Activated effector memory CD4-positive, alpha-beta T cell treated with anti-CD3 and anti-CD28 coated beads, Interleukin-2, amount 50 U/mL, for 16 hours (primary cell): Measurements from ENCODE around the gene ME2.
"Not testable (repeated sequence)": the region's sequence is repeated elsewhere in the genome, so short reads cannot be mapped to it uniquely, and the experiment has no call there.

Source experiments
- DNase-seq: peaks from one replicate; pipeline ENCODE4 v3.0.0-alpha.2; 2020

ME2 gene

GRCh38 chr18:50928551-50928950, 49.6 kb downstream of the ME2 start:
- no peak for DNase-seq

GRCh38 chr18:50933684-50934083, 54.8 kb downstream of the ME2 start:
- DNase-seq, result no peak

DNA sequence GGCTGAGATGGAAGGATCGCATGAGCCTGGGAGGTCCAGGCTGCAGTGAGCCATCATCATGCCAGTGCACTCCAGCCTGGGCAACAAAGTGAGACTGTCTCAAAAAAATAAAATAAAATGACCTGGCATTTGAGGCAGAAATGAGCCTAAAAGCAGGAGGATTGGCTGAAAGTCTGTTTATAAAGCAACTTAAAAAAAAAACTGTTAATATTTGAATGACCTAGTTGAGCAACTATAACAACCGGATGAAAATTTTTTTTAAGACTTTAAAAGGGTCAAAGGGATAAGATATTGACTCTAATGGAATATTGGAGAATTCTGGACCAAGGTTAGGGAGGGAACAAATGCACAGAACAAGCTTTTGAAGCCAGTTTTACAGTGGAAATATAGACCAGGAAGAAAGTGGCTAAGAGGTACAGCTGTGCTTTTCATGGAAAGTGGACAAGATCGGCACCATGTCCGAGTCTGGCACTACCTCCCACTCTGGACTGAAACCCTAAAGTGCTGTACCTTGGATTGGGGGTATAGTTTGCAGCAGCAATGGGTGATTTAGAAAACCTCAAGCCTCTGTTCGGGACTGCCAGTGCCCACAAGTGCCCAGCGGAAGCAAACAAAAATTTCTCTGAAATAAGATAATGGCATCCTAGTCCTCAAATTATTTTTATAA, 55.8 kb downstream of the ME2 start:
- DNase-seq, result no peak

GRCh38 chr18:50935493-50936191, 56.7 kb downstream of the ME2 start:
- DNase-seq, result no peak

DNA sequence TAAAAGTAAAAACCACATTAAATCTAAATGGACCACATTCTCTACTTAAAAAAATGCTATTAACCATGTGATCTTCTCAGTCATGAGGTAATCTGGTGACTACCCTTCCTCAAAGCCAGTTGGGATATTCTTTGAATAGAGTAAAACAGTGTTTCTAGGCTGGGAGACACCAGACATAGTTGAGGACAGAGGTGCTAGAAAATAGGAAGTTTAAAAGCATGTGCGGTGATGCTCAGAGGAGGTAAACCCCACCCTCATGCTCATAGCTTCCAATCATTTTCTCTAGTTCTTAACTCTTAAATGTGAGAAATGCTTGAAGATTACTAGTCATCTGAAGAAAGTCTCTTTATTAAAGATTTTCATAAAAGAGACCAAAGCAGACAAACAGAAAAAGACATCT, 58.3 kb downstream of the ME2 start:
- DNase-seq, result no peak

DNA sequence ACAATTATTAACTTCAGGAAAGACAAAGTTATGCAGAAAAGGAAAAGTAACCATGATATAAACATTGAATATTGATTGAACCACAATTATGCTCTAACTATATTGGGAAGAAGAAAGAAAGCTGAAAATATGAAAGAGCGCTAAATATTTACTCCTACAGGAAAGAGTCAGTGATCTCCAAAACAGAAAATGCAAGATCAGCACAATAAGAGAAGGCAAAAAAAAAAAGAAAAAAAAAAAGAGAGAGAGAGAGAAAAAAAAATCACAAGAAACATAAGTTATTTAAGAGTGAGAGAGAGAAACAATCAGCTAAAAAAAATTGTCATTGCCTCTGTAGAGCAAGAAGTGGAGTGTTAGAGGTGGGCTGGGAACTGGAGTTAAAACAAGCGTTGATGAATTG, 60.0 kb downstream of the ME2 start:
- DNase-seq, result no peak

DNA sequence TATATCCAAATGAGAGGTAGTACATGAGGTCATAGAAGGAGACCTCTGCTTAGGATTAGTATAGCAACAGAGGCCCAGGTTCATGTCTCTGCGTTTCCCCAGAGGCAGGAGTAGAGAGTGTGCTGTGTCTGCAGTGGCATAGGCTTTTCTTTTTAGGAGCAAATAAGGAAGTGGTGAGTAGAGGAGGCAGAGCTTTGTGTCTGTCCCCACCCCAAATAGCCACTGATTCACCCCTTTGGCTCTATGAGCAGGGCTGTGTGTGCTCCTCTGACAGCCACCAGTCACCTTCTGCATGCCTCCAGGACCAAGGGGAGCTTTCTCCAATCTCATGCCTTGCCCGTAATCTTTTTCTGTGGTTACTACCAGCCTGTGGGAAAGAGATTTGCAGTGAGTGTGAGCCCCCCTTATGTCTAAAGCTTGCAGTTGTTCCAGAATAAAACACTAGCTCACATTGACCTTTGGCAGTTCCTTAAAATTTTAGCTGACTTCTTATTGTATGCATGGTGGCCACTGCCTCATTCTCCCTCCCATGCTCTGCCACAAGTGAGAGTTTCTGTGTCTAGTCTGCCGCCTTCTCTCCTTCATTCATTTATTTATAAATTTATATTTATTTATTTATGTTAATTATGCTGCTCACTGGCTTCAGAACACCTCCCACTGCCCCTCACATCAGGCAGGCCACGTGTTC, 65.5 kb downstream of the ME2 start:
- no peak for DNase-seq

- not testable (repeated sequence) for DNase-seq
These were observed 67.0 kb downstream of the ME2 start for GRCh38 chr18:50945918-50946317.

DNA sequence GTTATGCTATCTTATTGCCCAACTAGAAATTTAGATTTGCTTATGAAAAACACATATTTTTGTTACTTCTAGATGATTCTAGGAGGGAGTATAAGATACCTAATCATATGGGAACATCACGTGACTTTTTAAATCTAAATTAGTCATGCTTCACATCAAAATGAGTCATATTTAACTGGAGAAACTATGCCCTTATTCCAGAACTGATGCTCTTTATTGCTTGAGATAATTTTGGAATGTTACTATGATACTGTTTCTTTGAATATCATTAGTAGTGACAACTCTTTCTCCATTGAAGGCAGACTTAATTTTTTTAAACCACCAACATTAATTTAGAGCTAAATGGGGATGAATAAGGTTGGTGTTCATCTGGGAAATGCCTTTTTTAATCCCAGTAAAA, 69.0 kb downstream of the ME2 start:
- no peak for DNase-seq

DNA sequence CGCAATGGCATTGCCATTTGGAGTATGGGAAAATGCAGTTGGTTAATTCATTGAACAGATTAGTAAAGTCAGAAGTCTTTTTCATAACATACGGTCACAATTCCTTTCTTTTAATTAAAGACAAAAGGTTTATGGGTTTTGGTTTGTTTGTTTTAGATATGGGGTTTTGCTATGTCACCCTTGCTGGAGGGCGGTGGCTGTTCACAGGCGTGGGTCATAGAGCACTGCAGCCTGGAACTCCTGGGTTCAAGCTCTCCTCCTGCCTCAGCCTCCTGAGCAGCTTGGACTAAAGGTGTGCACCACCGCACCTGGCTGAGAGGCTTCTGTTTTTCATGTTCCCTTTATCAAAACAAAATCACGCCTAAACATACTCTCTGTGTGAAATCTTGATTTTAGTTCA, 70.3 kb downstream of the ME2 start:
- DNase-seq, result no peak

DNA sequence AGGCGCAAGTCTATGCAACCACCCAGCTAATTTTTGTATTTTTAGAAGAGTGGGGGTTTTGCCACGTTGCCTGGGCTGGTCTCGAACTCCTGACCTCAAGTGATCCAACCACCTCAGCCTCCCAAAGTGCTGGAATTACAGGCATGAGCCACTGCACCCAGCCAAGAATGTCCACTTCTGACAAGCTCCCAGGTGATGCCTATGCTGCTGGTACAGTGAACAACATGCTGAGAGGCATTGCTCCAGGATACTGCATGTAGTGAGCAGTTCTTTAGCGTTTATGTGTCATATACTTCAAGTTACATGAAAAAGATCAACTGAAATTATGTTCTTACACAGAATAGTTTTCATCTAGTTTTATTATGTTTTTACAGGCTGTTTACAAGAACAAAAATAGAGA, 71.7 kb downstream of the ME2 start:
- DNase-seq, result no peak

DNA sequence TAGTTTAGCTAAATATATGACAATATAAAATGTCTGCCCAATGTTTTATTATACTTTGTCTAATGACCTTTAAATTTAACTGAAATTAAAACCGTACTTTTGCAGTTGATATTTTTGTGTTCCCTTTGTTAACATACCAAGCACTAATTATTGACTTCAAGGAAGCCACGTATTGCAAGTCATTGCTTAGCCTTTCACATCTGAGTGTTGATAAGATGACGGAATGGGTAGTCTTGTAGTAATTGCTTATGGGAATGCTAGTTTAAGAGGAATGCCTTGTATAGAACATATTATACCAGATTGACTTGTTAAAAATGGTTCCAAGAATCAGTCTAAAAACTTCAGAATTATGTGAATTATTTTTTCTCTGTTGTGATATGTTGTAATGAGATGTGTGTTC, 74.9 kb downstream of the ME2 start:
- no peak for DNase-seq

DNA sequence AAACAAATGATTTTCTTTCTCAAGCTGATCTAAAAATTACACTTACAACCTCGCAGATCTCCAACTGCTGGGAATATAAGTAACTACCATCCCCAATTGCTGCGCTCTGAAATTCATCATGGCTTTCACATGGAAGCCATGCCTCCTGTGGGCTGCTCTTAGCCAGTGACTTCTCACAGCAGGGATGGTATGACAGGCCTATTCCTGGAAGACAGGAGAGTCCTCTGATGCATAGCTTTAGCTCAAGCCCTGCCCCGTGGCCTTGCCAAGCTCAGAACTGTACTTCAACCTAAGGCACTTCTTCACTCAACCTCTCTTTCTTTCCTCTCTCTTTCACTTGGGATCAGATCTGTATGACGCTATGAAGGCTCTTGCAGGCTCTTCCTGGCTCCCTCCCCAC, 76.3 kb downstream of the ME2 start:
- no peak for DNase-seq

- no peak for DNase-seq
These were observed 77.2 kb downstream of the ME2 start for GRCh38 chr18:50956116-50956515.

- DNase-seq, result no peak
These were observed 83.1 kb downstream of the ME2 start for GRCh38 chr18:50961974-50962373.

- DNase-seq, result peak; percentile 85
These were observed 89.1 kb downstream of the ME2 start, which contains the start of gene ELAC1 for GRCh38 chr18:50967714-50968661. TSS of gene ELAC1 (plus strand) at chr18:50968040. CDS start at chr18:50974405, 6,365 bp downstream.

DNA sequence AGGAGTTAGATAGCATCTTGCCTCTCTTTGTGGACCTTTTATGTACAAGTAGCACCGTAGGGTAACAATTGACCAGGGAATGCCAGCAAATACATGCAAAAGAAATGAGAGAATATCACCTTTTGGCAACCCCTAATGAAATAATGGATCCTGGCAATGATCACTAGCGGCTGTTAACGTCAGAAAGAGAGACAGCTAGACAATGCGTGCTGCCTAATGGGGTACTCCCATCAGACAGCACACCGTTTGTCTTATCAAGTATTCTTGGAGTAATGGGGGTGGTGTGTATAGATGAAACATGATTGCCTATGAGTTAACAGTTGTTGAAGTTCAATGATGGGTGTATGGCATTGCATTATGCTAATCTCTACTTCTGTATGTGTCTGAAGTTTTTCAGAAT, 90.5 kb downstream of the ME2 start:
- no peak for DNase-seq

DNA sequence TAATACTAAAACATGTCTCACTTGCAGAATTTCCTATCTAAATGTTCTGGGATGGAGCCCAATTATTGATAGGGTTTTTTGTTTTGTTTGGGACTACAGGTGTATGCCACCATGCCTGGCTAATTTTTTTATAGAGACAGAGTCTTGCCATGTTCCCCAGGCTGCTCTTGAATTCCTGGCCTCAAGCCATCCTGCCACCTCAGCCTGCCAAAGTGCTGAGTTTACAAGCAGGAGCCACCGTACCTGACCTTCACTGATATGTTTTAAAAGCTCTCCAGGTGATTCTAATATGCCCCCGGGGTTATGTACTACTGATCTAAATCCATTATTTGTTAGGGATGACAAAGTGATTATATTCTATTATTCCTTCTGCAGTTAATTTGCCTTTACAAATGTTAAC, 91.1 kb downstream of the ME2 start:
- no peak for DNase-seq

- not testable (repeated sequence) for DNase-seq
These were observed 93.5 kb downstream of the ME2 start for GRCh38 chr18:50972404-50972803.

DNA sequence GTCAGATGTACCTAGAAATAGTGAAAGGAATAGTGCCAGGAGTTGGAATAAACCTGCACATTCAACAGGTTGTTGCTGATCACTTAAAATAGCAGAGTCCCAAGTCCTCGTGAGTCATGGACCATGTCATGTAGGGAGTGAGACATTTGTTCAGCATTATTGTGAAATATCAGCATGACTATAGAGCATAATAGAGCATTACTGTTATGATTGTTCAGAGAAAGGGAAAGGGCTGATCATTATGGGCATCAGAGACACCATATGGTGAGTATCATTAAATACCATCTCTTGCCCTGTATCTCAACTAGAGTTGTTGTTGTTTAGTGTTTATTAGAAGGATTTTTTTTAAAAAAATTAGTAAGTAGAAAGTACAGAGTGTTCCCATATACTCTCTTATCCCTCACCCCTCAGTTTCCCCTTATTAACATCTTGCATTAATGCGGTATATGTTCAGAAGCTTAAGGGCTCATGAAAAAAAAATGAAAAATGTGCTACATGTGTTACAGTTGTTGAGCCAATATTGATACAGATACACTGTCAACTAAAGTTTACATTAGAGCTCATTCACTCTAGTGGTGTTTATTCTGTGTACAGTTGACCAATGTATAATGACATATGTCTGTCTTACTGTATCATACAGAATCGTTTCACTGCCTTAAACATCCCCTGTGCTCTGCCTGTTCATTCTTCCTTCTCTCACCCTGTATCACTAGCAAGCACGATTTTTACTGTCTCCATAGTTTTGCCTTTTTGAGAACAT, 94.6 kb downstream of the ME2 start:
- no peak for DNase-seq

- no peak for DNase-seq
These were observed 98.3 kb downstream of the ME2 start for GRCh38 chr18:50977037-50977760.

- DNase-seq, result no peak
These were observed 102.5 kb downstream of the ME2 start for GRCh38 chr18:50981381-50981780.
